Measurements from ENCODE around the gene CCDC171.

The CCDC171 gene

GRCh38 chr9:15885464-15885863 lies 332.6 kb downstream of the CCDC171 start:
- no peak for ATAC-seq

- no peak for ATAC-seq
These were observed 336.7 kb downstream of the CCDC171 start for GRCh38 chr9:15889555-15889954.

- no peak for ATAC-seq
These were observed 348.7 kb downstream of the CCDC171 start for GRCh38 chr9:15901572-15901971.

DNA sequence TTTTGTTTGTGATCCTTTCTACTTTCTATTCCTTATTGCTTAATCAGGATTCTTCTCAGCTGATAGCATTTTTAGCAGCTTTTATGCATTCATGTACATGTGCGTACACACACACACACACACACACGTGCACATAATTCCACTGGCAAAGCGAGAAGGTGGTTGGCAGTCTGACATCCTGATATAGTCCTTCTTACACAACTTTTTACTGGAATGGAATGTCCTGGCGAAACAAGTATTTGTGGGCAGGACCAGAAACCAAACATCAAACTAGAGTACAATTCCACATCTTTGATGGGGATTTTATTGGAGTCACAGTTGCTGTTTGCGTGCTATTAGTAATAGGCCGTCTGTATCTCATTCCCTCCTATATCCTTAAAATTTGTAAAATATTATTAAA lies 356.5 kb downstream of the CCDC171 start:
- no peak for ATAC-seq

DNA sequence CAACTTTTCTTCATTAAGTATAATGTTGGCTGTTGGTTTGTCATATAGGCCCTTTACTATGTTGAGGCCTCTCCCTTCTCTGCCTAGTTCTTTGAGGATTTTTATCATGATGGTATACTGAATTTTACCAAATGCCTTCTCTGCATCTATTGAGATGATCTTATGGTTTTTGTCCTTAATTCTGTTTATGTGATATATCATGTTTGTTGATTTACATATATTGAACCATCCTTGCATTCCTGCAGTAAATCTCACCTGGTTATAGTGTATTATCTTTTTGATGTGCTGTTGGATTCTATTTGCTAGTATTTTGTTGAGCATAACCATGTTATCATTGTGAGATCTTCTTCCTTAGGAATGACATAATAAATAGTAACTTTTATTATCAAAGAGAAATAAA lies 362.9 kb downstream of the CCDC171 start:
- no peak for ATAC-seq

GRCh38 chr9:15927161-15927560 lies 374.3 kb downstream of the CCDC171 start:
- ATAC-seq = no peak

- ATAC-seq = no peak
These were observed 382.9 kb downstream of the CCDC171 start for GRCh38 chr9:15935661-15936305.

DNA sequence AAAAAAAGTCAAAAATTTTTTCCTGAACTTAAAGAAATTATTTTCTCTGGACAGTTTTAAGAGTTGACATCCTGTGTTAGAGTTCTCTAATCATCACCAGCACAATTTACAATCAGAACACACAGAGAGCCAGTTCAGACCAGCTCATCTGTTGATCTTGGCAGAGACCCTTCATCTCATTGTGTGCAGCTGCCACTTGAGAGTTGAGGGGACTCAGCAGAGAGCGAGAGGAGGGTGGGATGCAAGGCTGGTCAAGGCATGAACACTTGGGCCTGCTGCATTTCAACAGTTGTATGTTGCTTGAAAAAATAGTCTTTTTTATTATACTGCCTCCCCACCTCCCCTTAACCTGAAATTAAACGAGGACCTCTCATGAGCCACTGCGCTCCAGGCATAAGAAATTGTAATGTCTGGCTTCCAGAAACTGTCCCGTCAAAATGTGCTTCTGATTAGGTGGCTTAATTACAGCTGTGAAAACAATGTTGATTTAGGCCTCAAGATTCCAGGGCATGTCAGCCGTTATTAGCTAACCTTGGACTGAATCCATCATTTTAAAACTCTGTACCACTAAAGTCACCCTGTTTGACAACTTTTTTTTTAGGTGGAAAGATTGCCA lies 383.6 kb downstream of the CCDC171 start:
- no peak for ATAC-seq

GRCh38 chr9:15942831-15943424 lies 390.1 kb downstream of the CCDC171 start:
- no peak for ATAC-seq

DNA sequence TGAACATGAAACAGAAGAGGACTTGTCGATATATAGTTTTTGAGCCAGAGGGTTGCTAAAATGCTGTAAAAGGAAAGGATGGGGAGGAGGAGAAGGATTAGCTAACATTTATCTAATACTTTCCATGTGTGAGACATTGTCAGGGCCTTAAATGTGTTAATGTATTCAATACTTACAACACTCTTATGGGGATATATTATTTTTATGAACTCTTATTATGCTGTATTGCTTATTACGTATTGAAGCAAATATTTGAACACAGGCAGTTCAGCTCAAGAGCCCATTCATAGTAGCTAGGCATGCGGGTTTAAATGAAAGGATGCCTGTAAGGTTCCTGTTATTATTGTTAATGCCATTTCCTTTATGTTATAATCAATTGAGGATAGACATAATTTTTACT lies 391.5 kb downstream of the CCDC171 start:
- no peak for ATAC-seq

GRCh38 chr9:15959663-15960062 lies 406.8 kb downstream of the CCDC171 start:
- ATAC-seq = no peak

DNA sequence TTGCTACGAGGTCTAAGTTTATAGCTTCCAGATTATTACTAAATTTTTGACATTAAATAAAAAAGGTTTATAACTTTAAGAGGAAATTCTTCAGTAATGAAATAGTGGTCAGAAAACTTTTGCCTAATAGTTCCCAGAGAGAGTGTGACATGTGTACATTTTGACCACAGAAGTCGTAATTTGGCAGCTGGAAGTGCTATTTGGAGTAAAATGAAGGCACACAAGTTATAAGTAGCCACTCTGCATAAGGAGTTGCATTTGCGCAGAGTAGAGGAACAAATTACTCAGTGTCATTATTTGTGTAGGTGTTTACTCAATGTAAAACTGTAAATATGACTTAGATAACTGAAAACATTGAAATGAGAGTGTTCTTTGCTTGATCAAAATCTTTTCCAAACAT lies 408.4 kb downstream of the CCDC171 start:
- ATAC-seq = no peak

DNA sequence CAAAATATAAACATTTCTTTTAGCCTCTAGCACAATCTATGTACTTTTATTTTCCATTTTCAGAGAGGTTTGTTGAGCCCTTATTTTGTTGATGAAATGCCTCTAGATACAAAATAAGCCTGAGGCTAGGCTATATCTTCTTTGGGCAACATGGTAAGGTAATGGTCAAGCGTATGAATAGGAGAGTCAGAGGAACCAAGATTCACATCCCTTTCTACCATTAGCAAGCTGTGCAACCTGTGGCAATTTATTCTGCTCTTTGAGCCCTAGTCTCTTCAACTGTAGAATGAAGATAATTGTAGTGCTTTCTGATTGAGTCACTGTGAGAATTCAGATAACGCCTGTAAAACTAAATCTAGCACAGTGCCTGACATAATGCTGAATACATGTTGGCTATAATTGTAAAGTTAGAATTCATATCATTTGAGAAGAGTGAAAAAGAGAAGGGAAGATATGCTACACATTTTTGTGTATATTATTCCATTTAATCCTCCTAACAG lies 412.5 kb downstream of the CCDC171 start:
- ATAC-seq = no peak

DNA sequence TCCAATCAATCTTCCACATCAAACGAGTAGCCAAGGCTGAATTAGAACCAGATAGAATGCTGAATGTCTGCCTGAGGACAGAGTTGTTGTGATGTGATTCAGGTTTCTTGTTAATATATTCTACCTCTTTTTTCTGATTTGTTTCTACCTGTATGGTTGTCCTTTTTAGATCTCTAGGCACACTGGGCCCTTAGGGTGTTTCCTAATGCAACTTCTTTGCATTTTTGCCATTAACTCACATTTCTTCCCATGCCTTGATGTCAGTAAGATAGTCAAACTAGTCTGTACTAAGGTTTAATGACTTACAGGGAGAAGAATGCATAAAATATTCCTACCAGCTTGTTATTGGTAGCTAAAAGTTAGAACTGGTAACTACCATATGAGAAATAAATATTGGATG lies 413.6 kb downstream of the CCDC171 start:
- ATAC-seq = no peak

GRCh38 chr9:15967068-15967467 lies 414.2 kb downstream of the CCDC171 start:
- ATAC-seq = no peak

DNA sequence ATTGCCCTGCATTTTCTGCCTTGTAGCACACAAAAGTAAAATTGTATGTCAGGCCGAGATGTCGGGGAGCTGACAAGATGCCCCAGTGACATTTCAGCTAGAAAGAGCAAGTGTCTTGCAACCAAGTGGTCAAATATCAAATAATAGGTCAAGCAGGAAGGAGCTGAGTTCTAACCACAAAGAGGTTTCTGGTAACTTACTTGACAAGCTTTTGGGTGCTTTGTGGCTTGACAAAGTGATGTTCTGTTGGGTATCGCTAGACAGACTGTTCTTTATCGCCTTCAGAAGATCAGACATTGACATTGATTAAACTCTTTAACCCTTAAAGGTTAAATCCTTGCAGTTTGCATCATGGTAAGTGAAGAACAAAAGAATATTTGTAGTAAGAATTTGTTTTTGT lies 419.9 kb downstream of the CCDC171 start:
- ATAC-seq = no peak

DNA sequence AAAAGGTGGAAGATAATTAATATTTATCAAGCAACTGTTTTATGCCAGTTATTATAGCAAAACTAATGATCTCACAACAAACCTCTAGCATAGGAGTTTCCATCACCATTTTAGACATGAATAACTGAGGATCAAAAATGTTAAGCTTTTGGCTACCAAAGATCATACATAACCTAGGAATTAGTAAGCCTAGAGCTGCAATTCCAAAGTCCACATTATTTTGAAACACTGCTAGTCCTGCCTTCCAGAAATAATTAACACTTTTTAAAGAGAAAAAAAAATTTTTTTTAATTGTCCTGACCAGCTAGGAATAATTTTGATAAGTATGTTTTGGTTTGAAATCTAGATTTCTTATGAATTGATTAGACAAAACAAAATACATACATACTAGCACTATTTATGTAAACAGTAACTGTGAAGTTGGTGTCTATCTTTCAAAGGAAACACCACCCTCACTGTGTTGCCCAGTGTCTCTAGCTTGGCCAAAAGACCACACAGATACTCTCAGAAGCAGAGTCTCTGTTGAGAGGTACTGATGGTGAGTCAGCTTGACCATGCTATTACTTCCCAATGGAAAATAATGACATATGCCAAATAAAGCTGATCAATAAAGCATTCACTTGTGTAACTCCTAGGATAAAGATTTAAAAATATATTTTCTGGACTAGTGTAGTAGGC lies 422.4 kb downstream of the CCDC171 start:
- no peak for ATAC-seq

DNA sequence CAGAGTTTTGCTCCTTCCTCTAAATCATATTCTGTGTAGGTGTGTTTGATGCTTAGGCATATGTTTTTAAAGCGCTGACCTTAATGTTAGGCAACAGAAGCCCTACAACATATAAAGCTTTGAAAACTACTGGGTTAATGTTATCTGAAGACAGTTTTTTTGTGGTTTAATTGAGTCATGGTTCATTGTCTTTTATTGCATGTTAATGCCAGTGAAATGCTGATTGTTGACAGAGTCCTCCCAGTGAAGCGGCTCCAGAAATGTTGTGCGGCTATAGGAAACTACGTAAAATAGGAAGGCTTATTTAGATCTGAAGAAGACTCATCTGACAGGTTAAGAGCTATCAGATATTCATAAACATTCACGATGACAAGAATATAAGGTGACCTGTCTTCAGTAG lies 424.6 kb downstream of the CCDC171 start:
- no peak for ATAC-seq

- ATAC-seq = no peak
These were observed 429.3 kb downstream of the CCDC171 start for GRCh38 chr9:15982182-15982581.

GRCh38 chr9:15999422-16000339 lies 446.8 kb downstream of the CCDC171 start:
- no peak for ATAC-seq

- no peak for ATAC-seq
These were observed 448.0 kb downstream of the CCDC171 start for GRCh38 chr9:16000811-16001210.

DNA sequence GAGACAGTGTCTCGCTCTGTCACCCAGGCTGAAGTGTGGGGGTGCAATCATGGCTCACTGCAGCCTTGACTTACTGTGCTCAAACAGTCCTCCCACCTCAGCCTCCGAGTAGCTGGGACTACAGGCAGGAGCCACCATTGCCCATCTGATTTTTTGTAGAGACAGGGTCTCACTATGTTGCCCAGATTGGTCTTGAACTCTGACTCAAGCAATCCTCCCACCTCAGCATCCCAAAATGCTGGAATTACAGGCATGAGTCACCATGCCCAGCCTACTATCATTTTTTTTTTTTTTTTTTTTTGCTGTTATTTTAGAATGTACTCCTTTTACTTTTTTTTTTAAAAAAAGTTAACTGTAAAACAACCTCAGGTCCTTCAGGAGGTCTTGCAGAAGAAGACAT lies 449.0 kb downstream of the CCDC171 start:
- no peak for ATAC-seq

DNA sequence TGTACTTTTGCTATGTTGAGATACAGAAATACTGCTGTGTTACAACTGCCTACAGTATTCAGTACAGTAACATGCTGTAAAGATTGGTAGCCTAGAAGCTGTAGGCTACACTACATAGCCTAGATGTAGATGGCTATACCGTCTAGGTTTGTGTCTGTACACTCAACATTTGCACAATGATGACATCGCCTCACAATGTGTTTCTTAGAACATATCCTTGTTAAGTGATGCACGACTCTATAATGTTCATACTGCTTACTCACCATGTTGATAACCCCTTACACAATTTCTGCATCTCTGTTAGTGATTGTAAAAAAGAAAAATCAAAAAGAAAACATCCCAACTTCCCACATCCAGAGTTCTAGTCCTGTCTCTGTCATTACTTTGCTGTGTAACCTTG lies 450.0 kb downstream of the CCDC171 start:
- no peak for ATAC-seq

All from activated CD4-positive, CD25-positive, alpha-beta regulatory T cell treated with anti-CD3 and anti-CD28 coated beads, Interleukin-2, amount 50 U/mL, for 24 hours (primary cell).